Ishikawa (cell line): ENCODE measurements around the gene SATB1.

Source experiments
- EP300 ChIP-seq: IDR thresholded peaks from 2 replicates; pipeline ENCODE4 v1.6.1; 2012; ENCODE audit warnings: borderline replicate concordance
- NFIC ChIP-seq: IDR thresholded peaks from 2 replicates; pipeline ENCODE4 v1.6.1; 2012
- RAD21 ChIP-seq: IDR thresholded peaks from 2 replicates; pipeline ENCODE4 v1.6.1; 2012; ENCODE audit warnings: low read depth
- USF1 ChIP-seq: IDR thresholded peaks from 2 replicates; pipeline ENCODE4 v1.6.1; 2012
- YY1 ChIP-seq: IDR thresholded peaks from 2 replicates; pipeline ENCODE4 v1.6.1; 2012; ENCODE audit warnings: low read depth
- ZBTB7A ChIP-seq: IDR thresholded peaks from 2 replicates; pipeline ENCODE4 v1.6.1; 2012; ENCODE audit warnings: low read depth
- TF ChIP-seq, protein P1 (sequence below): IDR thresholded peaks from 2 replicates; pipeline ENCODE4 v1.6.1; 2012

GRCh38 chr3:18474202-18474601 lies 49.1 kb upstream of the SATB1 start:
- TF ChIP-seq EP300 = no peak
- TF ChIP-seq YY1 = no peak
- no peak for TF ChIP-seq NFIC
- TF ChIP-seq, protein P1, sequence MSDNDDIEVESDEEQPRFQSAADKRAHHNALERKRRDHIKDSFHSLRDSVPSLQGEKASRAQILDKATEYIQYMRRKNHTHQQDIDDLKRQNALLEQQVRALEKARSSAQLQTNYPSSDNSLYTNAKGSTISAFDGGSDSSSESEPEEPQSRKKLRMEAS = no peak
- TF ChIP-seq RAD21 = no peak
- TF ChIP-seq ZBTB7A = no peak
- TF ChIP-seq USF1 = no peak
